K562 (cell line): Measurements from ENCODE around the gene KHSRP. TPM values are rescaled to one million over a fixed set of nuclear protein-coding genes. Genes with fewer than 3 reads are reported as not detected.

Experiments
- ATAC-seq: fragments of 200-7000 bp; cut with Tn5 transposase; 3 replicates; pipeline ENCODE4 v1.9.1; 2020; ENCODE audit warnings: moderate library complexity
- Bru-seq: library from RNA; stranded (reverse); fragments of 400-500 nt; gene quantifications from one replicate; lab custom pipeline; 2021; lab: Mats Ljungman, UMichigan
- BruChase-seq, 2 experiments: library from RNA; stranded (reverse); fragments of 400-500 nt; gene quantifications; one replicate each; lab custom pipeline; 2021; lab: Mats Ljungman, UMichigan
- BruUV-seq: library from RNA; stranded (reverse); fragments of 400-500 nt; replicated peaks from 2 replicates; lab custom pipeline; 2021; lab: Mats Ljungman, UMichigan
- CTCF ChIA-PET: fragments of 300-600 bp; formaldehyde crosslinking; extraction: SDS; loops from one replicate; lab custom pipeline; 2021; ENCODE audit warnings: low intra/inter-chr PET ratio; lab: Yijun Ruan, JAX
- POLR2A ChIA-PET: fragments of 300-600, 350-650 bp; sonication (Branson Sonifier 250); formaldehyde crosslinking; extraction: SDS; loops from one replicate; lab custom pipeline; 2021; ENCODE audit warnings: antibody characterized with exemption, inconsistent platforms; lab: Yijun Ruan, JAX
- DNase-seq, 4 experiments: peaks; one replicate each; pipeline versions ENCODE4 v3.0.0 to v3.0.0-alpha.2; 2011 to 2018; ENCODE audit warnings: low spot score in 3 of 4, mixed read lengths in 3 of 4; ENCODE audit errors: extremely low read depth in 1 of 4
- FAIRE-seq: peaks from 2 replicates; lab custom pipeline; 2011; peaks lifted over from hg19 to GRCh38; lab: Jason Lieb, UNC
- H2AFZ ChIP-seq: 2 replicates; pipeline ENCODE4 v1.6.0; 2011; ENCODE audit warnings: low read depth, low read length, control low read depth, inconsistent platforms
- H3K27ac ChIP-seq: fragments of 200-600 bp; 3 replicates; pipeline ENCODE4 v1.8.0; 2011; ENCODE audit warnings: low read depth, mild to moderate bottlenecking, control low read depth, inconsistent platforms, low read length, moderate library complexity, mixed read lengths; ENCODE audit errors: extremely low read depth
- H3K27me3 ChIP-seq, 2 experiments: fragments of 300-600 bp in 1 of 2; 2 replicates in 1 of 2; 3 replicates in 1 of 2; pipeline versions ENCODE4 v1.6.0 to v1.8.0; 2011; ENCODE audit warnings: inconsistent platforms in 2 of 2, low read length in 2 of 2, mild to moderate bottlenecking in 1 of 2, mixed read lengths in 1 of 2, moderate library complexity in 1 of 2; ENCODE audit not compliant: control insufficient read depth in 2 of 2, insufficient read depth in 2 of 2
- H3K36me3 ChIP-seq: fragments of 300-600 bp; 3 replicates; pipeline ENCODE4 v1.8.0; 2011; ENCODE audit warnings: mild to moderate bottlenecking, low read length, inconsistent platforms; ENCODE audit not compliant: control insufficient read depth, insufficient read depth
- H3K4me1 ChIP-seq, 2 experiments: fragments of 200-600 bp in 1 of 2; replicated peaks in 1 of 2; 2 replicates in 1 of 2; 3 replicates in 1 of 2; pipeline versions ENCODE4 v1.5.1 to v1.8.0; 2011; ENCODE audit warnings: inconsistent platforms in 2 of 2, low read length in 2 of 2, mild to moderate bottlenecking in 1 of 2, mixed read lengths in 1 of 2, moderate library complexity in 1 of 2; ENCODE audit not compliant: control insufficient read depth in 2 of 2, insufficient read depth in 2 of 2
- H3K4me2 ChIP-seq: 2 replicates; pipeline ENCODE4 v1.6.1; 2011; ENCODE audit warnings: low read length, control low read depth, inconsistent platforms, mixed read lengths; ENCODE audit not compliant: insufficient read depth
- H3K4me3 ChIP-seq: fragments of 200-600 bp; sonication (generic), shearing (Covaris generic); 2 replicates; pipeline ENCODE4 v1.5.1; 2016; ENCODE audit warnings: control low read depth, inconsistent platforms
- H3K79me2 ChIP-seq: fragments of 200-600 bp; 3 replicates; pipeline ENCODE4 v1.8.0; 2011; ENCODE audit warnings: low read length, inconsistent platforms; ENCODE audit not compliant: control insufficient read depth, insufficient read depth
- H3K9ac ChIP-seq, 2 experiments: 2 replicates each; pipeline versions ENCODE4 v1.6.0 to v1.6.1; 2011; ENCODE audit warnings: low read depth in 2 of 2, low read length in 2 of 2, control low read depth in 1 of 2, inconsistent platforms in 1 of 2, mild to moderate bottlenecking in 1 of 2, mixed read lengths in 1 of 2; ENCODE audit not compliant: insufficient read depth in 1 of 2
- H3K9me1 ChIP-seq: one replicate; pipeline ENCODE4 v1.6.0; 2011; ENCODE audit warnings: inconsistent platforms, mild to moderate bottlenecking, low read length, moderate library complexity; ENCODE audit not compliant: control insufficient read depth, insufficient read depth
- H3K9me3 ChIP-seq: replicated peaks from 2 replicates; pipeline ENCODE4 v1.5.1; 2011; ENCODE audit warnings: low read depth, low read length, inconsistent platforms; ENCODE audit not compliant: control insufficient read depth, insufficient read depth
- H4K20me1 ChIP-seq: replicated peaks from 2 replicates; pipeline ENCODE4 v1.6.1; 2011; ENCODE audit warnings: low read length, inconsistent platforms, mixed read lengths; ENCODE audit not compliant: control insufficient read depth, insufficient read depth
- CXXC5 ChIP-seq: fragments of 250-450 bp; sonication (Bioruptor Pico); IDR thresholded peaks from 2 replicates; pipeline ENCODE4 v1.8.0; 2022; ENCODE audit warnings: inconsistent platforms, mild to moderate bottlenecking, moderate library complexity
- EHMT2 ChIP-seq: fragments of 450-650 bp; IDR thresholded peaks from 2 replicates; pipeline ENCODE4 v1.6.1; 2018; ENCODE audit warnings: antibody characterized with exemption
- SIN3A ChIP-seq, 2 experiments: fragments of 150-350 bp in 1 of 2; IDR thresholded peaks; 2 replicates each; pipeline ENCODE4 v1.6.1; 2011 to 2016; ENCODE audit warnings: borderline replicate concordance in 2 of 2, low read depth in 2 of 2, low read length in 2 of 2, mild to moderate bottlenecking in 2 of 2, moderate library complexity in 2 of 2; ENCODE audit not compliant: control insufficient read depth in 1 of 2
- ZC3H8 ChIP-seq: fragments of 450-650 bp; IDR thresholded peaks from 2 replicates; pipeline ENCODE4 v1.6.1; 2017
- WGBS: fragments of 100-300 bp; shearing (Covaris generic); methylation state at CpG from one replicate; pipeline ENCODE4 v1.1.6; 2016; ENCODE audit warnings: low coverage, mixed read lengths; ENCODE audit not compliant: insufficient coverage; ENCODE audit errors: missing lambda C conversion rate; 5-methylcytosine and 5-hydroxymethylcytosine counted together
- in situ Hi-C: fragments of 300-500 bp; cut with MboI; formaldehyde crosslinking; loops from 4 replicates; pipeline ENCODE4 v1.15.0; 2018; ENCODE audit warnings: inconsistent platforms, mixed read lengths
- intact Hi-C: fragments of 100-400 bp; cut with micrococcal nuclease; formaldehyde crosslinking; loops from 2 replicates; pipeline ENCODE4 v1.14.2; 2022
- long read RNA-seq, 3 experiments: library from polyadenylated mRNA in 2 of 3; library from RNA in 1 of 3; unstranded in 2 of 3; stranded (forward) in 1 of 3; transcript quantifications; one replicate each; pipeline ENCODE4 v2.0.0, GENCODE V29; 2019 to 2022
- polyA minus RNA-seq, 3 experiments: library from RNA; depleted of rRNA, polyadenylated mRNA; stranded (reverse); fragments of >200 nt; gene quantifications; 2 replicates each; pipeline ENCODE4 v1.2.3, GENCODE V29; 2011
- polyA plus RNA-seq, 8 experiments: library from polyadenylated mRNA; depleted of rRNA in 4 of 8; stranded (reverse) in 5 of 8; unstranded in 3 of 8; fragments of >200 nt; fragmentation: Nextera tagmentation in 2 of 8; fragmentation: Illumina TruSeq in 1 of 8; extraction: Ambion mirVana in 2 of 8; extraction: Trizol in 1 of 8; gene quantifications; 2 replicates each; pipeline versions ENCODE4 v1.2.1 to v1.2.3, GENCODE V29; 2011 to 2014; ENCODE audit warnings: inconsistent platforms in 1 of 8, missing spikeins in 1 of 8
- total RNA-seq, 7 experiments: library from RNA; depleted of rRNA in 6 of 7; stranded (reverse); fragments of >200 nt in 6 of 7; fragmentation: Illumina TruSeq in 2 of 7; extraction: Trizol in 2 of 7; gene quantifications; 2 replicates each; pipeline versions ENCODE4 v1.2.1 to v1.2.3, GENCODE V29; 2011 to 2021; ENCODE audit warnings: low replicate concordance in 1 of 7
- TF ChIP-seq, protein P1 (sequence below): fragments of 250-450 bp; sonication (Bioruptor Pico); IDR thresholded peaks from 2 replicates; pipeline ENCODE4 v1.9.0; 2021; ENCODE audit warnings: mild to moderate bottlenecking, inconsistent platforms
- TF ChIP-seq, protein P2 (sequence below): fragments of 200-800 bp; sonication (Bioruptor generic); IDR thresholded peaks from 2 replicates; pipeline ENCODE4 v1.6.1; 2017; ENCODE audit warnings: missing genetic modification characterization, missing compliant biosample characterization
- TF ChIP-seq, protein P3 (sequence below): fragments of 250-450 bp; sonication (Bioruptor Pico); IDR thresholded peaks from 2 replicates; pipeline ENCODE4 v1.6.1; 2021; ENCODE audit warnings: mild to moderate bottlenecking

The KHSRP gene, protein sequence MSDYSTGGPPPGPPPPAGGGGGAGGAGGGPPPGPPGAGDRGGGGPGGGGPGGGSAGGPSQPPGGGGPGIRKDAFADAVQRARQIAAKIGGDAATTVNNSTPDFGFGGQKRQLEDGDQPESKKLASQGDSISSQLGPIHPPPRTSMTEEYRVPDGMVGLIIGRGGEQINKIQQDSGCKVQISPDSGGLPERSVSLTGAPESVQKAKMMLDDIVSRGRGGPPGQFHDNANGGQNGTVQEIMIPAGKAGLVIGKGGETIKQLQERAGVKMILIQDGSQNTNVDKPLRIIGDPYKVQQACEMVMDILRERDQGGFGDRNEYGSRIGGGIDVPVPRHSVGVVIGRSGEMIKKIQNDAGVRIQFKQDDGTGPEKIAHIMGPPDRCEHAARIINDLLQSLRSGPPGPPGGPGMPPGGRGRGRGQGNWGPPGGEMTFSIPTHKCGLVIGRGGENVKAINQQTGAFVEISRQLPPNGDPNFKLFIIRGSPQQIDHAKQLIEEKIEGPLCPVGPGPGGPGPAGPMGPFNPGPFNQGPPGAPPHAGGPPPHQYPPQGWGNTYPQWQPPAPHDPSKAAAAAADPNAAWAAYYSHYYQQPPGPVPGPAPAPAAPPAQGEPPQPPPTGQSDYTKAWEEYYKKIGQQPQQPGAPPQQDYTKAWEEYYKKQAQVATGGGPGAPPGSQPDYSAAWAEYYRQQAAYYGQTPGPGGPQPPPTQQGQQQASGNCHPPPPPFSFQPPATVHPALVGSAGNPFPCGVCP
- 186 and 376 TPM in 2 replicates for total RNA-seq (2011; cell fraction: chromatin; rRNA removed; ENCODE audit: low replicate concordance)
- 235 and 244 TPM in 2 replicates for total RNA-seq (2011; cell fraction: nucleolus; rRNA removed)
- total RNA-seq (2011; cell fraction: nucleoplasm; rRNA removed): 196 TPM in 2 replicates
- 183 and 227 TPM in 2 replicates for total RNA-seq (2014; rRNA removed)
- 94.5 and 97.2 TPM in 2 replicates for total RNA-seq (2014; rRNA removed; fragmentation: Illumina TruSeq; extraction: Trizol)
- 139 and 150 TPM in 2 replicates for total RNA-seq (2015; rRNA removed; fragmentation: Illumina TruSeq; extraction: Trizol)
- 519 and 564 TPM in 2 replicates for total RNA-seq (2021)
- 93.1 and 118 TPM in 2 replicates for polyA plus RNA-seq (2011; rRNA removed)
- polyA plus RNA-seq (2011; cell fraction: cytosol; rRNA removed): 82.9 and 159 TPM in 2 replicates
- 172 and 201 TPM in 2 replicates for polyA plus RNA-seq (2011; cell fraction: nucleus; rRNA removed)
- polyA plus RNA-seq (2012): 307 and 455 TPM in 2 replicates
- 215 and 288 TPM in 2 replicates for polyA plus RNA-seq (2014; fragmentation: Illumina TruSeq; extraction: Trizol)
- 1 to 10 TPM; 4.2 to 5.7 TPM for polyA plus RNA-seq (2014; fragmentation: Nextera tagmentation; extraction: Ambion mirVana)
- polyA plus RNA-seq (2014; rRNA removed): 313 and 329 TPM in 2 replicates
- polyA minus RNA-seq (2011; rRNA and poly(A)+ RNA removed): 136 and 150 TPM in 2 replicates
- polyA minus RNA-seq (2011; cell fraction: cytosol; rRNA and poly(A)+ RNA removed): 200 and 285 TPM in 2 replicates
- 88.2 and 125 TPM in 2 replicates for polyA minus RNA-seq (2011; cell fraction: nucleus; rRNA and poly(A)+ RNA removed)
- percentile 93 among the genes with signal in this experiment for Bru-seq, nascent RNA
- BruChase-seq, experiment 1, labeled RNA remaining after a 2-hour chase: percentile 92 among the genes with signal in this experiment
- BruChase-seq, experiment 2, labeled RNA remaining after a 6-hour chase: percentile 96 among the genes with signal in this experiment
- long read RNA-seq, experiment 1, transcript KHSRP-201 (20 exons, 2,993 nt): minor isoform, 17 of 679 reads
- long read RNA-seq, experiment 1, transcript KHSRP-212 (3 exons, 851 nt): major isoform, 32 of 679 reads
- long read RNA-seq, experiment 1, transcript KHSRP-211 (2 exons, 428 nt): minor isoform, 6 of 679 reads
- long read RNA-seq, experiment 1, partial matches to known transcripts: 80 of 679 reads
- long read RNA-seq, experiment 1, other reads (novel, unspliced or antisense): 542 of 679 reads
- long read RNA-seq, experiment 2, partial matches to known transcripts: 190 of 225 reads
- long read RNA-seq, experiment 2, other reads (novel, unspliced or antisense): 33 of 225 reads
- long read RNA-seq, experiment 3, partial matches to known transcripts: 0 of 10 reads
- long read RNA-seq, experiment 3, other reads (novel, unspliced or antisense): 10 of 10 reads

DNA sequence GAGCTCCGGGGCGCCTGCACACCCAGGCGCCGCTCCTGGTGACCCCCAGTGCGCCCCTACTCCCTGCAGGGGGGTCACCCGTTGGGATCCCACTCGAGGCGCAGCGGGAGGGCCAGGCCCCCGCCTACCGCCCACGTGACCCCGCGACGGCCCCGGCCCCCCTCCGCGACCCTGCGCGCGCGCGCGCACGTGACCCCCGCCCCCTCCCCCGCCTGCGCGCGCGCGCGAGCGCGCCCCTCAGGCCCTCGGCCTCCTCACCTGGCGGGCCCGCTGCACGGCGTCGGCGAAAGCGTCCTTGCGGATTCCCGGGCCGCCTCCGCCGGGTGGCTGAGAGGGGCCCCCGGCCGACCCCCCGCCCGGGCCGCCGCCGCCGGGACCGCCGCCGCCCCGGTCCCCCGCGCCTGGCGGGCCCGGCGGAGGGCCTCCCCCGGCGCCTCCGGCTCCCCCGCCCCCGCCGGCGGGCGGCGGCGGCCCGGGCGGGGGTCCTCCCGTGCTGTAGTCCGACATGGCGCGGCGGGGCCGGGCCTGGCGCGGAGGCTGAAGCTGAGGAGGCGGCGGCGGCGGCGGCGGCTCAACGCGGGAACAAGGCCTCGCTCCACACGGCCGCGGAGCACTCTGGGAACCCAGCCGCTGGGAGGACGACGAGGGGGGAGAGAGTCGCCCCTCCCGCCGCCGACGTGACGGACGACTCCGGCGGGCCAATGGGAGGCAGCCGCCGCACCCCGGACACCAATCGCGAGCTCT is at the start of gene KHSRP:
TSS of gene KHSRP (minus strand) at position 617 of the 744 bp plus-strand sequence. CDS start at position 507, 110 bp downstream.
- CTCF ChIA-PET: no interaction called here
- peak within 1 kb of the TSS; percentile 82 for H3K4me3 ChIP-seq
- peaks cover 11% of the 10 kb centered on the region for H3K9me1 ChIP-seq
- POLR2A ChIA-PET: interaction anchor here (0.6 to 2.4 kb wide), 17 partner anchors 10 to 830 kb away, joined by 3 to 16 read pairs (median 3); partner anchors contain the start of genes ALKBH7 and TNFSF9
- peak within 1 kb of the TSS; percentile 81 for H2AFZ ChIP-seq
- peak within 1 kb of the TSS; percentile 95 for H3K4me2 ChIP-seq
- FAIRE-seq: no peak
- ATAC-seq: no peak
- in situ Hi-C loops: no loop called here
- peaks cover 44% of the 10 kb centered on the region for H4K20me1 ChIP-seq
- no peaks in the 10 kb centered on the region for H3K9me3 ChIP-seq
- no peaks in the 10 kb centered on the region for H3K27me3 ChIP-seq
- peaks cover 40% of the 10 kb centered on the region for H3K36me3 ChIP-seq
- WGBS: 0% methylated on average over 29 of the region's 114 CpGs
- peaks cover 17 to 43% of the 10 kb centered on the region in 2 experiments for H3K4me1 ChIP-seq
- intact Hi-C loops: loop anchor here (10.0 kb wide), 2 partner anchors 110 to 260 kb away; no protein-coding TSS in a partner anchor
- peaks cover 56% of the 10 kb centered on the region for H3K79me2 ChIP-seq
- H3K9ac ChIP-seq: peak within 1 kb of the TSS; percentile 80 to 92
- peak within 1 kb of the TSS; percentile 78 for H3K27ac ChIP-seq
- peak; percentile 58 to 98 (median 90) for DNase-seq
- BruUV-seq: no TSS peak
- TF ChIP-seq CXXC5 (peak; percentile 49; the same call in 1 of the 2 replicates), SIN3A (IDR thresholded peaks at IDR 0.05; ENCODE audit: borderline replicate concordance in 2 of 2, control insufficient read depth in 1 of 2, low read depth in 2 of 2, low read length in 2 of 2) (peak in 1 of 2 experiments; percentile 27; a peak in 1 of 4 replicates), ZC3H8 (no peak), EHMT2 (no peak)
- TF ChIP-seq, protein P1, sequence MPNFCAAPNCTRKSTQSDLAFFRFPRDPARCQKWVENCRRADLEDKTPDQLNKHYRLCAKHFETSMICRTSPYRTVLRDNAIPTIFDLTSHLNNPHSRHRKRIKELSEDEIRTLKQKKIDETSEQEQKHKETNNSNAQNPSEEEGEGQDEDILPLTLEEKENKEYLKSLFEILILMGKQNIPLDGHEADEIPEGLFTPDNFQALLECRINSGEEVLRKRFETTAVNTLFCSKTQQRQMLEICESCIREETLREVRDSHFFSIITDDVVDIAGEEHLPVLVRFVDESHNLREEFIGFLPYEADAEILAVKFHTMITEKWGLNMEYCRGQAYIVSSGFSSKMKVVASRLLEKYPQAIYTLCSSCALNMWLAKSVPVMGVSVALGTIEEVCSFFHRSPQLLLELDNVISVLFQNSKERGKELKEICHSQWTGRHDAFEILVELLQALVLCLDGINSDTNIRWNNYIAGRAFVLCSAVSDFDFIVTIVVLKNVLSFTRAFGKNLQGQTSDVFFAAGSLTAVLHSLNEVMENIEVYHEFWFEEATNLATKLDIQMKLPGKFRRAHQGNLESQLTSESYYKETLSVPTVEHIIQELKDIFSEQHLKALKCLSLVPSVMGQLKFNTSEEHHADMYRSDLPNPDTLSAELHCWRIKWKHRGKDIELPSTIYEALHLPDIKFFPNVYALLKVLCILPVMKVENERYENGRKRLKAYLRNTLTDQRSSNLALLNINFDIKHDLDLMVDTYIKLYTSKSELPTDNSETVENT: 0 out of 2 replicates have a peak, but pooled peaks have one; percentile 15
- TF ChIP-seq, protein P2, sequence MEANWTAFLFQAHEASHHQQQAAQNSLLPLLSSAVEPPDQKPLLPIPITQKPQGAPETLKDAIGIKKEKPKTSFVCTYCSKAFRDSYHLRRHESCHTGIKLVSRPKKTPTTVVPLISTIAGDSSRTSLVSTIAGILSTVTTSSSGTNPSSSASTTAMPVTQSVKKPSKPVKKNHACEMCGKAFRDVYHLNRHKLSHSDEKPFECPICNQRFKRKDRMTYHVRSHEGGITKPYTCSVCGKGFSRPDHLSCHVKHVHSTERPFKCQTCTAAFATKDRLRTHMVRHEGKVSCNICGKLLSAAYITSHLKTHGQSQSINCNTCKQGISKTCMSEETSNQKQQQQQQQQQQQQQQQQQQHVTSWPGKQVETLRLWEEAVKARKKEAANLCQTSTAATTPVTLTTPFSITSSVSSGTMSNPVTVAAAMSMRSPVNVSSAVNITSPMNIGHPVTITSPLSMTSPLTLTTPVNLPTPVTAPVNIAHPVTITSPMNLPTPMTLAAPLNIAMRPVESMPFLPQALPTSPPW (CRISPR knock-in tag): peak; percentile 98
- TF ChIP-seq, protein P3, sequence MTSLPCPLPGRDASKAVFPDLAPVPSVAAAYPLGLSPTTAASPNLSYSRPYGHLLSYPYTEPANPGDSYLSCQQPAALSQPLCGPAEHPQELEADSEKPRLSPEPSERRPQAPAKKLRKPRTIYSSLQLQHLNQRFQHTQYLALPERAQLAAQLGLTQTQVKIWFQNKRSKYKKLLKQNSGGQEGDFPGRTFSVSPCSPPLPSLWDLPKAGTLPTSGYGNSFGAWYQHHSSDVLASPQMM: no peak
